ENCODE data around the gene RUNX2. TPM values are rescaled to one million over a fixed set of nuclear protein-coding genes. Genes with fewer than 3 reads are reported as not detected.

Gene RUNX2
- total RNA-seq, 4 donors from 2014 or later: 1.00 to 8.1 (median 3.6) TPM

DNA sequence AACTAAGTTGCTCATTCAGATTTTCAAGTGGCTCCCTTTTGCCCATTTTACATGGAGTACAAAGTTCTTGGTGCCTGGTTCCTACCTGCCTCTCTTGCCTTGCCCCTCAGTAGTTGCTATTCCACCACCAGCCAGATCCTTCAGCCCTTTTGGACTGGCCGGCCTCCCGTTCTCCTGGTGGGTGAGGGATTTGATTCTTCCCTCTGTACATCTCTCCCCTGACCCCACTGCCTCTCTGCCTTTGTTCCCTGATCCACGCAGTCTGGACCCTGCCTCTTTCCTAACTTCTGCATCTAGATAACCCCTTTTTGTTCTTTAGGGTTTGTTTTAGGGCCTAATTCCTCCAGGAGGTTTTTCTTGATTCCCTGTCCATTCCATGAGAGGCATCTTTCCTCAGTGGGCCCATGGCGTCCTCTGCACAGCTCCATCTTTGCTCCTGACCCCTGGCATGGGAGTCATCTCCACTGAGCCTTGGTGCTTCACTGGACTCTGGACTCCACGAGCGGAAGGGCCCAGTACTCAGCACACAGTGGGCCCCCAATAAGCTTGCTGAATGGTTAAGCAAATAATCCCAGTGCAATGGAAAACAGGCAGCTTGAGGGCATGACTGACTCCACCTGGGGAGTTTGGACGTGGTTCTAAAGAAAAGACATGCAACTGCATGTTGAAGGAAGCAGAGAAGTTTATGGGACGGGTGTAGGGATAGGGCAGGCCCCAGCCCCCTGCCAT lies 358.9 kb downstream of the RUNX2 start:
- H3K36me3 ChIP-seq: no peaks in the 10 kb centered on the region
- DNase-seq: no peak
- 93 to 97% methylated on average over 4 to 8 of the region's 8 CpGs for WGBS, 2 donors (ENCODE audit: low coverage in 1 of 2)
- no peaks in the 10 kb centered on the region for H3K27me3 ChIP-seq
- intact Hi-C loops (cut with DNase I; ENCODE audit: low total_unique reads) (no loop called here), in situ Hi-C loops (cut with MboI; ENCODE audit: low pct_ligation_motif_present in 1 of 4, low pct_unique_long_range_greater_than_20kb in 1 of 4, low sequenced_read_pairs in 3 of 4) (no loop called here)
- H3K4me3 ChIP-seq: no peak overlapping the region
- TF ChIP-seq POLR2AphosphoS5 (IDR thresholded peaks at IDR 0.05): no peak
- TF ChIP-seq EP300 (IDR thresholded peaks at IDR 0.05; ENCODE audit: low read depth): no peak
- no peak for TF ChIP-seq CTCF (IDR thresholded peaks at IDR 0.05)
- no peak for TF ChIP-seq POLR2A (IDR thresholded peaks at IDR 0.05)
- no peaks in the 10 kb centered on the region for H3K9me3 ChIP-seq
- H3K27ac ChIP-seq: no peak overlapping the region
- H3K4me1 ChIP-seq: no peaks in the 10 kb centered on the region

GRCh38 chr6:45687570-45687969 lies 359.4 kb downstream of the RUNX2 start:
- no peak for DNase-seq
- in situ Hi-C loops (cut with MboI; ENCODE audit: low pct_ligation_motif_present in 1 of 4, low pct_unique_long_range_greater_than_20kb in 1 of 4, low sequenced_read_pairs in 3 of 4): no loop called here
- intact Hi-C loops (cut with DNase I; ENCODE audit: low total_unique reads): no loop called here
- Histone ChIP-seq H3K27ac (no peak overlapping the region), H3K27me3 (no peaks in the 10 kb centered on the region), H3K4me3 (no peak overlapping the region), H3K4me1 (no peaks in the 10 kb centered on the region), H3K9me3 (no peaks in the 10 kb centered on the region), H3K36me3 (no peaks in the 10 kb centered on the region)
- TF ChIP-seq CTCF (IDR thresholded peaks at IDR 0.05) (no peak), EP300 (IDR thresholded peaks at IDR 0.05; ENCODE audit: low read depth) (no peak), POLR2AphosphoS5 (IDR thresholded peaks at IDR 0.05) (no peak), POLR2A (IDR thresholded peaks at IDR 0.05) (no peak)
- WGBS, 2 donors (ENCODE audit: low coverage in 1 of 2): 82 to 87% methylated on average over 6 to 9 of the region's 9 CpGs

DNA sequence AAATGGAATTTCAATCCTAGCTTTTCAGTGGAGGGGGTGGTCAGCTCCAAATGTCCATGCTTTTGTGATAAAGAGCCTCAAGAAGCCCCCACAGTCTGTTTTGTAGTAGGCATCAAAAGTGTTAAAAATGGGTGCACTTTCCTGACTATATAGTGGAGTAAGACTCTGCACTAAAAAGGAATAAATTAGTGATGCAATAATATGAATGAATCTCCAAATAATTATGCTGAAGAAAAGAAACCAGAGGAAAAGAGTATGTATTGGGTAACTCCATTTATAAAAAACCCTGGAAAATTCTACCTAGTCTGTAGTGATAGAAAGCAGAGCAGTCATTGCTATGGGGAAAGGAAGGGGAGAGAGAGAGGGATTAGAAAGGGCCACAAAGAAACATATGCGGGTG lies 360.1 kb downstream of the RUNX2 start:
- WGBS, 2 donors (ENCODE audit: low coverage in 1 of 2): 97 to 100% methylated on average over 1 of the region's 1 CpG
- DNase-seq: no peak
- Histone ChIP-seq H3K4me1 (no peaks in the 10 kb centered on the region), H3K27ac (no peak overlapping the region), H3K27me3 (no peaks in the 10 kb centered on the region), H3K4me3 (no peak overlapping the region), H3K36me3 (no peaks in the 10 kb centered on the region), H3K9me3 (no peaks in the 10 kb centered on the region)
- no peak for TF ChIP-seq POLR2A (IDR thresholded peaks at IDR 0.05)
- TF ChIP-seq POLR2AphosphoS5 (IDR thresholded peaks at IDR 0.05): no peak
- no peak for TF ChIP-seq CTCF (IDR thresholded peaks at IDR 0.05)
- TF ChIP-seq EP300 (IDR thresholded peaks at IDR 0.05; ENCODE audit: low read depth): no peak
- intact Hi-C loops (cut with DNase I; ENCODE audit: low total_unique reads): no loop called here
- in situ Hi-C loops (cut with MboI; ENCODE audit: low pct_ligation_motif_present in 1 of 4, low pct_unique_long_range_greater_than_20kb in 1 of 4, low sequenced_read_pairs in 3 of 4): no loop called here

DNA sequence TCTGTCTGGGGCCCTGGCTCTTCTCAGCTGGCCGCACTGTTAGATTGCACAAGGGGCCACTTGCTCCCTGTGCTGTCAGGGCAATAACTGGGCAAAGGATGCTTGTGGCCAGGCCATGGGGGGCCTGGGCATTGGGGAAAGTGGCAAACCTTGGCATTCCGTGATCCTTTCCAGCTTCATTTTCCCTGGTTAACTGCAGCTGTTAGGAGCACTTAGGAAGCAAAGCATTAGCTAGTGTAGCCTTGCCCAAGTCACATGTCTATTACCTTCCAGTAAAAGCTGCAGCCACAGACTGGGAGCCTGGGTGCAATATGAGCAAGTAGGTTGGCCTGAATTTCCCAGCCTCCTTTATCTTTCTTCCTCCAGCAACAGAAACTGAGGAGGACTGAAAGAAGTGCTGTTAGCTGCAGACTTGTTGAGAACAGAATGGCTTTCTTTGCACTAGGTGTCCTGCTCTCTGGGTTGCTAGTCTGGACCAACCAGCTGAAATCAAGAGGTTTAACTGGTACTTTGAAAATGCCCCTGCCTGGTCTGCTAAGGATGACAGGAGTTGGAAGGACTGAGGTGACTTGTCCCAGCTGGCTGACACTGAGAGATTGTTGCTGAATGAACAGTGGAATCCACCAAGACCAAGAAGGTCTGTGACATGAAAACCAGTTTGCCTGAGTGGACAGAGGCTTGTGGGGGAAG lies 361.9 kb downstream of the RUNX2 start:
- no peaks in the 10 kb centered on the region for H3K9me3 ChIP-seq
- 100% methylated on average over 2 of the region's 2 CpGs; no CpG with 5 or more reads in 1 of the 2 donors for WGBS, 2 donors (ENCODE audit: low coverage in 1 of 2)
- no peaks in the 10 kb centered on the region for H3K4me1 ChIP-seq
- DNase-seq: no peak
- no peak overlapping the region for H3K27ac ChIP-seq
- TF ChIP-seq CTCF (IDR thresholded peaks at IDR 0.05) (no peak), POLR2A (IDR thresholded peaks at IDR 0.05) (no peak), EP300 (IDR thresholded peaks at IDR 0.05; ENCODE audit: low read depth) (no peak), POLR2AphosphoS5 (IDR thresholded peaks at IDR 0.05) (no peak)
- H3K27me3 ChIP-seq: no peaks in the 10 kb centered on the region
- H3K4me3 ChIP-seq: no peak overlapping the region
- no peaks in the 10 kb centered on the region for H3K36me3 ChIP-seq
- in situ Hi-C loops (cut with MboI; ENCODE audit: low pct_ligation_motif_present in 1 of 4, low pct_unique_long_range_greater_than_20kb in 1 of 4, low sequenced_read_pairs in 3 of 4) (no loop called here), intact Hi-C loops (cut with DNase I; ENCODE audit: low total_unique reads) (no loop called here)
